DMS114 treated with DMSO at 0.1 percent for 48 hours (cell line): ENCODE measurements around the gene ACTR3C.

Source experiments
- DNase-seq: peaks from one replicate; lab custom pipeline; 2025; ENCODE audit not compliant: unreplicated experiment; lab: John Stamatoyannopoulos, UW

ACTR3C gene

GRCh38 chr7:150359622-150360362, 36.4 kb upstream of the ACTR3C start:
- DNase-seq = no peak

GRCh38 chr7:150358988-150359621, 35.8 kb upstream of the ACTR3C start:
- no peak for DNase-seq

GRCh38 chr7:150358433-150358832, 35.1 kb upstream of the ACTR3C start:
- no peak for DNase-seq

GRCh38 chr7:150357771-150358427, 34.6 kb upstream of the ACTR3C start:
- DNase-seq = no peak

GRCh38 chr7:150357270-150357669, 33.9 kb upstream of the ACTR3C start:
- no peak for DNase-seq

GRCh38 chr7:150356265-150356897, 33.0 kb upstream of the ACTR3C start:
- DNase-seq = peak; percentile 43

GRCh38 chr7:150355666-150356059, 32.3 kb upstream of the ACTR3C start:
- no peak for DNase-seq

- DNase-seq = no peak
Observed at GRCh38 chr7:150351587-150352194, 28.3 kb upstream of the ACTR3C start.

- DNase-seq = no peak
Observed at GRCh38 chr7:150346922-150347321, 23.6 kb upstream of the ACTR3C start.

GRCh38 chr7:150345012-150345411, 21.7 kb upstream of the ACTR3C start:
- no peak for DNase-seq

- no peak for DNase-seq
Observed at GRCh38 chr7:150344299-150344698, 21.0 kb upstream of the ACTR3C start.

GRCh38 chr7:150343225-150343624, 19.9 kb upstream of the ACTR3C start:
- DNase-seq = no peak

GRCh38 chr7:150342121-150342408, 18.7 kb upstream of the ACTR3C start:
- DNase-seq = no peak

GRCh38 chr7:150341263-150342120, 18.1 kb upstream of the ACTR3C start, which contains the start of gene RARRES2:
Gene RARRES2, minus strand, starts transcription at chr7:150341629. Its CDS starts 1,020 bp downstream, at chr7:150340609.
- no peak for DNase-seq

GRCh38 chr7:150340875-150341262, 17.5 kb upstream of the ACTR3C start:
- no peak for DNase-seq

- DNase-seq = no peak
Observed at GRCh38 chr7:150340024-150340749, 16.8 kb upstream of the ACTR3C start.

- no peak for DNase-seq
Observed at GRCh38 chr7:150339409-150339809, 16.1 kb upstream of the ACTR3C start.

GRCh38 chr7:150338166-150338829, 15.0 kb upstream of the ACTR3C start:
- DNase-seq = no peak

GRCh38 chr7:150337659-150338081, 14.3 kb upstream of the ACTR3C start:
- no peak for DNase-seq
